SK-N-SH (cell line): ENCODE data around the gene SLC5A7.

Source experiments
- RAD21 ChIP-seq: IDR thresholded peaks from 2 replicates; pipeline ENCODE4 v1.6.1; 2012; ENCODE audit warnings: mild to moderate bottlenecking, low read length
- RCOR1 ChIP-seq: fragments of 150-350 bp; IDR thresholded peaks from 2 replicates; pipeline ENCODE4 v1.6.1; 2017; ENCODE audit warnings: antibody characterized with exemption, low read length
- TF ChIP-seq, protein P1 (sequence below): fragments of 200-600 bp; sonication (generic); IDR thresholded peaks from 2 replicates; pipeline ENCODE4 v1.6.1; 2017; ENCODE audit warnings: antibody characterized with exemption, mild to moderate bottlenecking, moderate library complexity

DNA sequence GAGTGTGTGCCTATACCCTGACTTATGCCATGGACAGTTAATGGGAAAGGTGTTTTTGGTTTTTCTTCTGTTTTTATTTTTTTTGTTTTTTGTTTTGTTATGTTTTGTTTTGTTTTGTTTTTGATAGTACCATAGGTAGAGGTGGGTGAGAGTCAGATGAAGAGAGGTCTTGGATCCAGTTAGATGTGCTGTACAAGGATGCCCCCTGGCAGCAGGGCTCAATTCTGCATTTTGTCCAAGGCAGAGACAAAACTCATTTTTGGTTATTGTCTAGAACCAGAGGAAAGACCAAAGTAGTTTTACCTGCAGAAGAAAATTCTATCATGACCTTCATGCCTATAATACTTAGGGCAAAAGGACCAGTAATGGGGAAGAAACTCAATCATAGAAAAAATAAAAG is 48.5 kb downstream of the SLC5A7 start:
- TF ChIP-seq, protein P1, sequence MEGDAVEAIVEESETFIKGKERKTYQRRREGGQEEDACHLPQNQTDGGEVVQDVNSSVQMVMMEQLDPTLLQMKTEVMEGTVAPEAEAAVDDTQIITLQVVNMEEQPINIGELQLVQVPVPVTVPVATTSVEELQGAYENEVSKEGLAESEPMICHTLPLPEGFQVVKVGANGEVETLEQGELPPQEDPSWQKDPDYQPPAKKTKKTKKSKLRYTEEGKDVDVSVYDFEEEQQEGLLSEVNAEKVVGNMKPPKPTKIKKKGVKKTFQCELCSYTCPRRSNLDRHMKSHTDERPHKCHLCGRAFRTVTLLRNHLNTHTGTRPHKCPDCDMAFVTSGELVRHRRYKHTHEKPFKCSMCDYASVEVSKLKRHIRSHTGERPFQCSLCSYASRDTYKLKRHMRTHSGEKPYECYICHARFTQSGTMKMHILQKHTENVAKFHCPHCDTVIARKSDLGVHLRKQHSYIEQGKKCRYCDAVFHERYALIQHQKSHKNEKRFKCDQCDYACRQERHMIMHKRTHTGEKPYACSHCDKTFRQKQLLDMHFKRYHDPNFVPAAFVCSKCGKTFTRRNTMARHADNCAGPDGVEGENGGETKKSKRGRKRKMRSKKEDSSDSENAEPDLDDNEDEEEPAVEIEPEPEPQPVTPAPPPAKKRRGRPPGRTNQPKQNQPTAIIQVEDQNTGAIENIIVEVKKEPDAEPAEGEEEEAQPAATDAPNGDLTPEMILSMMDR: no peak; the same call in 1 of the 2 replicates
- TF ChIP-seq RAD21 (peak; percentile 49), RCOR1 (no peak)
